H1 (cell line): ENCODE results near the gene CCT6B. TPM values are rescaled to one million over a fixed set of nuclear protein-coding genes. Genes with fewer than 3 reads are reported as not detected.

Experiments
- ASH2L ChIP-seq: fragments of 200-600, 300-600 bp; sonication (generic); IDR thresholded peaks from one replicate; pipeline ENCODE4 v1.7.1; 2017; ENCODE audit warnings: low read length
- CREB1 ChIP-seq: IDR thresholded peaks from 2 replicates; pipeline ENCODE4 v1.6.1; 2012; ENCODE audit warnings: inconsistent platforms
- CTBP2 ChIP-seq: IDR thresholded peaks from 2 replicates; pipeline ENCODE4 v1.7.0; 2011; ENCODE audit warnings: borderline replicate concordance, mild to moderate bottlenecking, moderate library complexity, mixed read lengths, low read length; ENCODE audit not compliant: insufficient read depth, insufficient read length
- EZH2 ChIP-seq: fragments of 200-600 bp; sonication (generic); IDR thresholded peaks from 2 replicates; pipeline ENCODE4 v1.7.1; 2012; ENCODE audit warnings: low read depth, mild to moderate bottlenecking, moderate library complexity, low read length, inconsistent platforms; ENCODE audit not compliant: severe bottlenecking
- HDAC2 ChIP-seq, 2 experiments: fragments of 300-600 bp in 1 of 2; sonication (generic) in 1 of 2; IDR thresholded peaks; 2 replicates each; pipeline ENCODE4 v1.6.1; 2011 to 2012; ENCODE audit warnings: low read depth in 2 of 2, low read length in 2 of 2, mild to moderate bottlenecking in 2 of 2, moderate library complexity in 2 of 2, borderline replicate concordance in 1 of 2, inconsistent platforms in 1 of 2
- HDAC6 ChIP-seq: IDR thresholded peaks from one replicate; pipeline ENCODE4 v1.7.1; 2012; ENCODE audit warnings: low read depth, mild to moderate bottlenecking, inconsistent platforms, low read length, moderate library complexity
- JUN ChIP-seq: IDR thresholded peaks from 2 replicates; pipeline ENCODE4 v1.6.1; 2011; ENCODE audit warnings: low read depth, mild to moderate bottlenecking, improper control_type of control experiment, low read length
- KDM5A ChIP-seq: fragments of 200-600 bp; IDR thresholded peaks from 2 replicates; pipeline ENCODE4 v1.7.1; 2012; ENCODE audit warnings: mild to moderate bottlenecking, low read length, inconsistent platforms, mixed read lengths
- MAFK ChIP-seq: IDR thresholded peaks from 2 replicates; pipeline ENCODE4 v1.6.1; 2012; ENCODE audit warnings: low read depth, mild to moderate bottlenecking, improper control_type of control experiment, low read length
- NANOG ChIP-seq: IDR thresholded peaks from 2 replicates; pipeline ENCODE4 v1.6.1; 2011; ENCODE audit warnings: low read length, low read depth, mild to moderate bottlenecking, inconsistent platforms; ENCODE audit not compliant: insufficient read depth, poor library complexity, severe bottlenecking
- NRF1 ChIP-seq: IDR thresholded peaks from 2 replicates; pipeline ENCODE4 v1.6.1; 2011; ENCODE audit warnings: mild to moderate bottlenecking, low read depth, low read length, improper control_type of control experiment
- POLR2A ChIP-seq, 2 experiments: IDR thresholded peaks; 1 replicate in 1 of 2; 2 replicates in 1 of 2; pipeline ENCODE4 v1.6.1; 2011; ENCODE audit warnings: low read depth in 2 of 2, low read length in 2 of 2, mild to moderate bottlenecking in 2 of 2; ENCODE audit errors: control extremely low read depth in 1 of 2
- POU5F1 ChIP-seq: IDR thresholded peaks from 2 replicates; pipeline ENCODE4 v1.6.1; 2011; ENCODE audit warnings: low read depth, mild to moderate bottlenecking, low read length, moderate library complexity
- RAD21 ChIP-seq, 2 experiments: IDR thresholded peaks in 1 of 2; conservative IDR thresholded peaks in 1 of 2; 2 replicates each; pipeline ENCODE4 v1.6.1; 2011; ENCODE audit warnings: low read depth in 2 of 2, low read length in 2 of 2, improper control_type of control experiment in 1 of 2, inconsistent platforms in 1 of 2, mild to moderate bottlenecking in 1 of 2, moderate library complexity in 1 of 2
- SAP30 ChIP-seq: fragments of 300-600 bp; sonication (generic); IDR thresholded peaks from 2 replicates; pipeline ENCODE4 v1.7.1; 2012; ENCODE audit warnings: low read length, moderate library complexity, mild to moderate bottlenecking, inconsistent platforms; ENCODE audit not compliant: insufficient read depth, insufficient replicate concordance
- YY1 ChIP-seq: IDR thresholded peaks from 2 replicates; pipeline ENCODE4 v1.6.1; 2011; ENCODE audit warnings: low read depth, mild to moderate bottlenecking, low read length
- polyA plus RNA-seq, 7 experiments: library from polyadenylated mRNA; depleted of rRNA in 3 of 7; stranded (reverse) in 5 of 7; unstranded in 2 of 7; fragments of >200 nt in 5 of 7; fragments of 200-250 nt in 2 of 7; gene quantifications; 1 replicate in 5 of 7; 2 replicates in 1 of 7; 4 replicates in 1 of 7; pipeline versions ENCODE4 v1.2.1 to v1.2.3, GENCODE V29; 2011 to 2013; ENCODE audit warnings: missing spikeins in 2 of 7, mixed read lengths in 2 of 7
- total RNA-seq: library from RNA; stranded (reverse); fragmentation: NEBNext Ultra II Directional; extraction: Animal tissue kit (Norgen Biotek cat#: 25700); gene quantifications from 2 replicates; pipeline ENCODE4 v1.2.1, GENCODE V29; 2021
- TF ChIP-seq, protein P1 (sequence below): IDR thresholded peaks from 2 replicates; pipeline ENCODE4 v1.6.1; 2011; ENCODE audit warnings: low read length, improper control_type of control experiment
- TF ChIP-seq, protein P2 (sequence below): IDR thresholded peaks from 2 replicates; pipeline ENCODE4 v1.6.1; 2012; ENCODE audit warnings: low read length, inconsistent platforms
- TF ChIP-seq, protein P3 (sequence below): IDR thresholded peaks from 2 replicates; pipeline ENCODE4 v1.6.1; 2012; ENCODE audit warnings: inconsistent platforms

Gene CCT6B
- total and polyA plus RNA-seq, 2 of the 8 experiments (the other 6 are each of a cell fraction or from before 2014, with no cell fraction given): 0.67 to 1.3 TPM

DNA sequence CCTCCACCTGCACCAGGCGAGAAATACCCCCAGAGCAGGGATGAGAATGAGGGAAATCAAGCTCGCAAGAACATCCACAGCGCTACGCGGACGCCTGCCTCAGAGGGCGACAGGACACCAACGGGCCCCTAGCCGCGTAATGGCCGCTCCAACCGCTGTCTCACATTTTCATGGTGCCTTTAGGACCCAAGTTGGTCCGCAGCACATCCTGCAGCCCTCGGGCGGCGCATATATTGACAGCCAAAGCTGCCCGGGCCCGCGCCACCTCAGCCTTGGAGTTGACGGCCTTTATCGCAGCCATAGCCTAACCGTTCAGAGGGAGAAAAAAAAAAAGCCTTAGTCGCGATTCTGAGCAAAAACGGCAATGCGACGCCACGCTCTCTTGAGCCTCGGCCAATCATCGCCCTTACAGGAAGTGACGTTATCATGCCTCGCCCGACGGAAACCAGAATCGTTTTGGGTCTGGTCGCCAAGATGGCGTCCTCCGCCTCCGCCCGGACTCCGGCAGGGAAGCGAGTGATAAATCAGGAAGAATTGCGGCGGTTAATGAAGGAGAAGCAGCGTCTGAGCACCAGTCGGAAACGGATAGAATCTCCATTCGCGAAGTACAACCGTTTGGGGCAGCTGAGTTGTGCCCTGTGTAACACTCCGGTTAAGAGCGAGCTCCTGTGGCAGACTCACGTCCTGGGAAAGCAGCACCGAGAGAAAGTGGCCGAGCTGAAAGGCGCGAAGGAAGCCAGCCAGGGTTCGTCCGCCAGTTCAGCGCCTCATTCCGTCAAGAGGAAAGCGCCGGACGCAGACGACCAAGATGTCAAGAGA is at the start of gene CCT6B, which contains the start of gene ZNF830 (continued):
- TF ChIP-seq NANOG (no peak), JUN (no peak), CTBP2 (no peak), KDM5A (peak; percentile 100), POLR2A (IDR thresholded peaks at IDR 0.05; ENCODE audit: control extremely low read depth in 1 of 2, low read depth in 2 of 2, low read length in 2 of 2) (peak; percentile 90 to 95), HDAC2 (IDR thresholded peaks at IDR 0.05; ENCODE audit: borderline replicate concordance in 1 of 2, low read depth in 2 of 2, low read length in 2 of 2) (peak in 1 of 2 experiments; percentile 100; a peak in 2 of 4 replicates), SAP30 (peak; percentile 42), YY1 (peak; percentile 98), HDAC6 (no peak), CREB1 (peak; percentile 96), ASH2L (peak; percentile 95), EZH2 (no peak), RAD21 (IDR thresholded peaks at IDR 0.05 in 1 of 2, conservative IDR thresholded peaks at IDR 0.05 in 1 of 2; ENCODE audit: low read depth in 2 of 2, low read length in 2 of 2) (no peak), NRF1 (no peak), POU5F1 (no peak), MAFK (no peak)
- TF ChIP-seq, protein P1, sequence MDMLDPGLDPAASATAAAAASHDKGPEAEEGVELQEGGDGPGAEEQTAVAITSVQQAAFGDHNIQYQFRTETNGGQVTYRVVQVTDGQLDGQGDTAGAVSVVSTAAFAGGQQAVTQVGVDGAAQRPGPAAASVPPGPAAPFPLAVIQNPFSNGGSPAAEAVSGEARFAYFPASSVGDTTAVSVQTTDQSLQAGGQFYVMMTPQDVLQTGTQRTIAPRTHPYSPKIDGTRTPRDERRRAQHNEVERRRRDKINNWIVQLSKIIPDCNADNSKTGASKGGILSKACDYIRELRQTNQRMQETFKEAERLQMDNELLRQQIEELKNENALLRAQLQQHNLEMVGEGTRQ: no peak
- TF ChIP-seq, protein P2, sequence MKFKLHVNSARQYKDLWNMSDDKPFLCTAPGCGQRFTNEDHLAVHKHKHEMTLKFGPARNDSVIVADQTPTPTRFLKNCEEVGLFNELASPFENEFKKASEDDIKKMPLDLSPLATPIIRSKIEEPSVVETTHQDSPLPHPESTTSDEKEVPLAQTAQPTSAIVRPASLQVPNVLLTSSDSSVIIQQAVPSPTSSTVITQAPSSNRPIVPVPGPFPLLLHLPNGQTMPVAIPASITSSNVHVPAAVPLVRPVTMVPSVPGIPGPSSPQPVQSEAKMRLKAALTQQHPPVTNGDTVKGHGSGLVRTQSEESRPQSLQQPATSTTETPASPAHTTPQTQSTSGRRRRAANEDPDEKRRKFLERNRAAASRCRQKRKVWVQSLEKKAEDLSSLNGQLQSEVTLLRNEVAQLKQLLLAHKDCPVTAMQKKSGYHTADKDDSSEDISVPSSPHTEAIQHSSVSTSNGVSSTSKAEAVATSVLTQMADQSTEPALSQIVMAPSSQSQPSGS: peak; percentile 33; the same call in 1 of the 2 replicates
- TF ChIP-seq, protein P3, sequence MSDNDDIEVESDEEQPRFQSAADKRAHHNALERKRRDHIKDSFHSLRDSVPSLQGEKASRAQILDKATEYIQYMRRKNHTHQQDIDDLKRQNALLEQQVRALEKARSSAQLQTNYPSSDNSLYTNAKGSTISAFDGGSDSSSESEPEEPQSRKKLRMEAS: peak; percentile 66
